Measurements from ENCODE around the gene XPO6. TPM values are rescaled to one million over a fixed set of nuclear protein-coding genes. Genes with fewer than 3 reads are reported as not detected.

XPO6 gene
- total RNA-seq, 4 donors from 2014 or later = 45.7 to 104 (median 78.1) TPM

DNA sequence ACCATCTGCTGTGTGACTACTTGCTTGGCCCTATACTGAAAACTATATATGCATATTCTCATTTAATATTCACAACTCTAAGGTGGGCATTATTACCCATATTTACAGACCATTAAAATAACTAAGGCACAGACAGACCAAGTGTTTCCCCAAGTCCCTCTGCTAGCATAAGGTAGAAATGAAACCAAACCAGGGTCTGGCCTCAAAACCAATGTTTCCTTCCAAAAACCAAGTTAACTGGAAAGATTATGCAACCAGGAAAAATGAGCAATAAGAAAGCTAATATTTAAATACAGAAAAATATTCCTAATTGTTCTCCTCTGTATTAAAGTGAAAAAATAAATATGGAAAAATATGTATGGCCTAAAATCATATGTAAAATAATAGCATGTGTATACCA lies 50.1 kb downstream of the XPO6 start:
- TF ChIP-seq POLR2A (IDR thresholded peaks at IDR 0.05) = no peak
- TF ChIP-seq, protein P1, sequence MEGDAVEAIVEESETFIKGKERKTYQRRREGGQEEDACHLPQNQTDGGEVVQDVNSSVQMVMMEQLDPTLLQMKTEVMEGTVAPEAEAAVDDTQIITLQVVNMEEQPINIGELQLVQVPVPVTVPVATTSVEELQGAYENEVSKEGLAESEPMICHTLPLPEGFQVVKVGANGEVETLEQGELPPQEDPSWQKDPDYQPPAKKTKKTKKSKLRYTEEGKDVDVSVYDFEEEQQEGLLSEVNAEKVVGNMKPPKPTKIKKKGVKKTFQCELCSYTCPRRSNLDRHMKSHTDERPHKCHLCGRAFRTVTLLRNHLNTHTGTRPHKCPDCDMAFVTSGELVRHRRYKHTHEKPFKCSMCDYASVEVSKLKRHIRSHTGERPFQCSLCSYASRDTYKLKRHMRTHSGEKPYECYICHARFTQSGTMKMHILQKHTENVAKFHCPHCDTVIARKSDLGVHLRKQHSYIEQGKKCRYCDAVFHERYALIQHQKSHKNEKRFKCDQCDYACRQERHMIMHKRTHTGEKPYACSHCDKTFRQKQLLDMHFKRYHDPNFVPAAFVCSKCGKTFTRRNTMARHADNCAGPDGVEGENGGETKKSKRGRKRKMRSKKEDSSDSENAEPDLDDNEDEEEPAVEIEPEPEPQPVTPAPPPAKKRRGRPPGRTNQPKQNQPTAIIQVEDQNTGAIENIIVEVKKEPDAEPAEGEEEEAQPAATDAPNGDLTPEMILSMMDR (IDR thresholded peaks at IDR 0.05) = no peak
- H3K4me3 ChIP-seq (ENCODE audit: low read depth, poor library complexity, severe bottlenecking) = no peak overlapping the region
- intact Hi-C loops (cut with DNase I; ENCODE audit: low total_unique reads) = no loop called here
- DNase-seq (ENCODE audit: low spot score in 2 of 2) = no peak

DNA sequence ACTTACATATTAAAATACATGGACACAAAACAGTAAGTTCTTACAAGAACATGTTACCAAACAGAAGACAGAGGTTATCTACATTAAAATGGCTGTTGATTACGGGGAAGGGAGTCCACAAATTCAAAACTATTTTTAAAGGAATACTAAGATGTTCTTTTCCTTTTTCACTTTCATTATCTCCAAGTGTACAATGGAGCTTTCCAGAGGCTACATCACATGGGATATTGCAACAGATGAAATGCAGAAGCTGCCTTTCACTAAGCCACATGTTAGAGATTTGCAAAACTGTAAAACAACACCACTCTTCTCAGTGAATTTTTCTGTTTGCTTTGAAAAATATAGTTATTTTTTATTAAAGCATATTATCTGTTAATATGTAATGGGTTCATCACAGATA lies 53.6 kb downstream of the XPO6 start:
- no peak overlapping the region for H3K4me3 ChIP-seq (ENCODE audit: low read depth, poor library complexity, severe bottlenecking)
- TF ChIP-seq, protein P1 (IDR thresholded peaks at IDR 0.05) = no peak
- no peak for TF ChIP-seq POLR2A (IDR thresholded peaks at IDR 0.05)
- 61 to 66% methylated on average over 1 of the region's 1 CpG for WGBS, 2 donors
- DNase-seq (ENCODE audit: low spot score in 2 of 2) = peak in 1 of 2 donors; percentile 32
- intact Hi-C loops (cut with DNase I; ENCODE audit: low total_unique reads) = loop anchor here (10.0 kb wide), 1 partner anchor 47 kb away; no protein-coding TSS in a partner anchor

DNA sequence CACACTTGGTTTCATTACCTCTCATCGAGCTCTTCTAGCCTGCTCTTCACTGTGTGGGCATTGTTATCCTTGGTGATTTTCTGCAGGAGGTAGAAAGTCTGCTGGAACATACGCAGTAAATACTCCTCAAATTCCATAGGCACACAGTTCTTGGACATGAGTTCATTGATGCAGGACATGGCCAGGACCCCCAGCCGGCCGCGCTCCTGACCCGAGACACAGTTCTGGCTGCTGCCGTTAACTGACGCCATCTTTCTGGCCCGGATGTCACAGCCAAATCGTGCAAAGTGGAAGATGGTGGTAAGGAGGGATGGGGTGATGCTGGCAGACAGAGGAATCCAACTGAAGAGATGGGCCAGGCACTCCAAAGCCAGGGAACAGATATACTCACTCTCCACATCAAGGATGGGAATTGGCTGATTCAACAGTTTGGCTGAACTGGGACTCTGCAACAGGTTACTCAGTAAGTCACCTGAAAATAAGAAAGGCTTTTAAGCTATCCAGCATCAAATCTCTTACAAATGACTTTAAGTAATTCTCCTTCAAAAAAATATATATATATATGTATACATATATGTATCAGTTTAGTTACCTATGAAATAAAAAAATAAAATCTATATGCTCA lies 55.6 kb downstream of the XPO6 start:
- H3K4me3 ChIP-seq (ENCODE audit: low read depth, poor library complexity, severe bottlenecking) = no peak overlapping the region
- intact Hi-C loops (cut with DNase I; ENCODE audit: low total_unique reads) = loop anchor here (10.0 kb wide), 1 partner anchor 49 kb away; no protein-coding TSS in a partner anchor
- TF ChIP-seq POLR2A (IDR thresholded peaks at IDR 0.05) = no peak
- TF ChIP-seq, protein P1 (IDR thresholded peaks at IDR 0.05) = no peak
- DNase-seq (ENCODE audit: low spot score in 2 of 2) = no peak
- 96 to 98% methylated on average over 10 of the region's 10 CpGs for WGBS, 2 donors

DNA sequence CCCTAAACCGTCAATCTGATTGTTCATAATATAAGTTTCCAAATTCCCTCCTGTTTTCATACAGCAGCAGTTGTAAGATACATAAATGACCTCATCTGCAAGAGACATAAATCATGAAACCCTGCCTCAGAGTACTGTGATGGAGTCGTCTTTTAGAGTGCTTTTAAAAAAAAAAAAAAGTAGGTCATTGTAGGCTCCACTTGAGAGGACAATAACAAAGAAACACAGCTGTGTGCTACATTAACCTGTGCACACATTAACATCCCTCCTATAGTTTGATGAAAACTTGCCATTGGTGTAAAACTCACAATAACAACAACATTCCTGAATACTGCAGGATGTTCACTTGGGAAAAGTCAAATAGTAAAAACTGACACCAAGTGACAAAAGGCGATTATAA lies 56.5 kb downstream of the XPO6 start:
- TF ChIP-seq POLR2A (IDR thresholded peaks at IDR 0.05) = no peak
- TF ChIP-seq, protein P1 (IDR thresholded peaks at IDR 0.05) = no peak
- 69 to 78% methylated on average over 3 of the region's 3 CpGs for WGBS, 2 donors
- H3K4me3 ChIP-seq (ENCODE audit: low read depth, poor library complexity, severe bottlenecking) = no peak overlapping the region
- no peak for DNase-seq (ENCODE audit: low spot score in 2 of 2)
- intact Hi-C loops (cut with DNase I; ENCODE audit: low total_unique reads) = loop anchor here (10.0 kb wide), 1 partner anchor 50 kb away; no protein-coding TSS in a partner anchor

DNA sequence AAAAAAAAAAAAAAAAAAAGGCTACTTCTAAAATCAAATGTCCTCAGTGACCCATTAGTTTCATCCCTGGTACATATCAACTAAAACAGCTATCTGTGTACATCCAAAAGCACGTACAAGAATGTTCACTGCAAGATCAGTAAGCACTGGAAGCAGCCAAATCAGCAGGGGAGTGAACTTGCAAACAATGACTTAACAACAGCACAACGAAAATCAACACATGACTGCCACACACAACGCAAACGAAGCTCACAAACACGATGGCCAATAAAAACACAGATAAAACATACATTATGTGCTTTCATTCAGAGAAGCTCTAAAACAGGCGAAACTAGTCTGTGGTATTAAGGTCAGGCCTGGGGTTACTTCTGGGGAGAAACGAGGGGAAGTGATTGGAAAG lies 60.6 kb downstream of the XPO6 start:
- 86 to 88% methylated on average over 7 of the region's 7 CpGs for WGBS, 2 donors
- intact Hi-C loops (cut with DNase I; ENCODE audit: low total_unique reads) = loop anchor here (10.0 kb wide), 1 partner anchor 54 kb away; no protein-coding TSS in a partner anchor
- DNase-seq (ENCODE audit: low spot score in 2 of 2) = no peak
- TF ChIP-seq POLR2A (IDR thresholded peaks at IDR 0.05) = no peak
- TF ChIP-seq, protein P1 (IDR thresholded peaks at IDR 0.05) = no peak
- H3K4me3 ChIP-seq (ENCODE audit: low read depth, poor library complexity, severe bottlenecking) = no peak overlapping the region
